ENCODE measurements around the gene GDF11. TPM values are rescaled to one million over a fixed set of nuclear protein-coding genes. Genes with fewer than 3 reads are reported as not detected.

The GDF11 gene
- total RNA-seq, 1 experiment from 2014 or later, result 5.3 TPM

DNA sequence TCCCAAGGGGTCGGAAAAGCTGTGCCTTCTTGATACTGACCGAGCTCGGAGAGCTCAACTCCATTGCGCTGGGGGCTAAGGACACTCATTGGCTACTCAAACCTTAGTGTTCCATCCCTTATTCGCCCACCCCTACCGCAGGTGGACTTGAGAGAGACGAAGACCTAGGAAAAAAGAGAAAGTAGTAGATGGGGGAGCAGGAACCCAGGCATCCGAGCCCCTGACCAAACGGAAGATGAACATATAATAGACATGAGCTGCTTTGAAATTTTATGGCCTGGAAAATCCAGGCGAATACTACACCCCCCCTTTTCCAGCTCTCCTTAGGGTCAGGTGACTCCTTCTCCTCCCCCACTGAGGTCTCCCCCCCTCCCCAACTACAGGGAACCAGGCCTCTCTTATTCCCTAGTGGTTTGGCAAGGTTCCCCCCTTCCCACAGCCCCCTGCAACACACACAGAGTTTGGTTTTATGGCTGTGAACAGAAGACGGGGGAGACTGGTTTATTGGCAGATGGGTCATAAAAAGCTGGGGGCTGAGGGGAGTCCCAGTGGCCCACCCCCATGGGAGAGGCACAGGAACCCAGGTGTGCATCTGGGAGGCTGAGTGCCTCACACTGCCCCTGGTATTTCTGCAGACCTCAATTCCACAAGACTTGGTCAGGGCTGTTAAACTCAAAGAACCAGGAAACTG is 1.6 kb downstream of the GDF11 start:
- H4K20me1 ChIP-seq (ENCODE audit: insufficient read depth), result no peaks in the 10 kb centered on the region
- H3K4me1 ChIP-seq (ENCODE audit: control insufficient read depth in 1 of 2, insufficient read depth in 2 of 2, low read length in 2 of 2), result peaks cover 7 to 27% of the 10 kb centered on the region in 2 experiments
- peak overlapping the region; percentile 69 for H3K9ac ChIP-seq (ENCODE audit: low read length)
- ChIA-PET CTCF (interaction anchor here (1.1 to 1.5 kb wide), 2 partner anchors 183 to 303 kb away, joined by 3 read pairs; partner anchors contain the start of gene PYM1), POLR2A (interaction anchor here (0.5 to 1.1 kb wide), 3 partner anchors 8 to 23 kb away, joined by 3 read pairs; no protein-coding TSS in a partner anchor), RAD21 (ENCODE audit: low non-redundant PET in 1 of 2, low total read pairs in 2 of 2, uncharacterized antibody in 2 of 2, unreplicated experiment in 2 of 2) (no interaction called here)
- peaks cover 3% of the 10 kb centered on the region; the same call in 1 of the 2 replicates for H3K79me2 ChIP-seq (ENCODE audit: insufficient read depth, low read length)
- H3K9me2 ChIP-seq (ENCODE audit: insufficient read depth), result no peaks in the 10 kb centered on the region
- no peaks in the 10 kb centered on the region for H3K36me3 ChIP-seq (ENCODE audit: control insufficient read depth in 1 of 2, insufficient read depth in 2 of 2, low read length in 2 of 2)
- TF ChIP-seq, protein P1, sequence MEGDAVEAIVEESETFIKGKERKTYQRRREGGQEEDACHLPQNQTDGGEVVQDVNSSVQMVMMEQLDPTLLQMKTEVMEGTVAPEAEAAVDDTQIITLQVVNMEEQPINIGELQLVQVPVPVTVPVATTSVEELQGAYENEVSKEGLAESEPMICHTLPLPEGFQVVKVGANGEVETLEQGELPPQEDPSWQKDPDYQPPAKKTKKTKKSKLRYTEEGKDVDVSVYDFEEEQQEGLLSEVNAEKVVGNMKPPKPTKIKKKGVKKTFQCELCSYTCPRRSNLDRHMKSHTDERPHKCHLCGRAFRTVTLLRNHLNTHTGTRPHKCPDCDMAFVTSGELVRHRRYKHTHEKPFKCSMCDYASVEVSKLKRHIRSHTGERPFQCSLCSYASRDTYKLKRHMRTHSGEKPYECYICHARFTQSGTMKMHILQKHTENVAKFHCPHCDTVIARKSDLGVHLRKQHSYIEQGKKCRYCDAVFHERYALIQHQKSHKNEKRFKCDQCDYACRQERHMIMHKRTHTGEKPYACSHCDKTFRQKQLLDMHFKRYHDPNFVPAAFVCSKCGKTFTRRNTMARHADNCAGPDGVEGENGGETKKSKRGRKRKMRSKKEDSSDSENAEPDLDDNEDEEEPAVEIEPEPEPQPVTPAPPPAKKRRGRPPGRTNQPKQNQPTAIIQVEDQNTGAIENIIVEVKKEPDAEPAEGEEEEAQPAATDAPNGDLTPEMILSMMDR (IDR thresholded peaks at IDR 0.05 in 2 of 3, conservative IDR thresholded peaks at IDR 0.05 in 1 of 3; ENCODE audit: borderline replicate concordance in 1 of 3, insufficient read depth in 1 of 3, low read depth in 2 of 3, low read length in 2 of 3), result no peak
- DNase-seq (ENCODE audit: low read depth, low spot score) (no peak), ATAC-seq (no peak)
- no peak overlapping the region for H2AFZ ChIP-seq (ENCODE audit: low read depth, low read length, poor library complexity, severe bottlenecking)
- no peaks in the 10 kb centered on the region for H3K27me3 ChIP-seq (ENCODE audit: insufficient read depth, low read length)
- no TSS peak for BruUV-seq (replicated peaks)
- peak overlapping the region; percentile 55 to 80 for H3K4me3 ChIP-seq (replicated peaks in 1 of 2; ENCODE audit: low read depth in 1 of 2, low read length in 2 of 2)
- no peak overlapping the region for H3K27ac ChIP-seq (ENCODE audit: low read depth, low read length)
- H3K9me3 ChIP-seq (ENCODE audit: control insufficient read depth in 1 of 2, insufficient read depth in 1 of 2, low read depth in 1 of 2, low read length in 2 of 2), result no peaks in the 10 kb centered on the region
- H3K4me2 ChIP-seq (ENCODE audit: low read length), result peak overlapping the region; percentile 97
- intact Hi-C loops (cut with micrococcal nuclease), result no loop called here

DNA sequence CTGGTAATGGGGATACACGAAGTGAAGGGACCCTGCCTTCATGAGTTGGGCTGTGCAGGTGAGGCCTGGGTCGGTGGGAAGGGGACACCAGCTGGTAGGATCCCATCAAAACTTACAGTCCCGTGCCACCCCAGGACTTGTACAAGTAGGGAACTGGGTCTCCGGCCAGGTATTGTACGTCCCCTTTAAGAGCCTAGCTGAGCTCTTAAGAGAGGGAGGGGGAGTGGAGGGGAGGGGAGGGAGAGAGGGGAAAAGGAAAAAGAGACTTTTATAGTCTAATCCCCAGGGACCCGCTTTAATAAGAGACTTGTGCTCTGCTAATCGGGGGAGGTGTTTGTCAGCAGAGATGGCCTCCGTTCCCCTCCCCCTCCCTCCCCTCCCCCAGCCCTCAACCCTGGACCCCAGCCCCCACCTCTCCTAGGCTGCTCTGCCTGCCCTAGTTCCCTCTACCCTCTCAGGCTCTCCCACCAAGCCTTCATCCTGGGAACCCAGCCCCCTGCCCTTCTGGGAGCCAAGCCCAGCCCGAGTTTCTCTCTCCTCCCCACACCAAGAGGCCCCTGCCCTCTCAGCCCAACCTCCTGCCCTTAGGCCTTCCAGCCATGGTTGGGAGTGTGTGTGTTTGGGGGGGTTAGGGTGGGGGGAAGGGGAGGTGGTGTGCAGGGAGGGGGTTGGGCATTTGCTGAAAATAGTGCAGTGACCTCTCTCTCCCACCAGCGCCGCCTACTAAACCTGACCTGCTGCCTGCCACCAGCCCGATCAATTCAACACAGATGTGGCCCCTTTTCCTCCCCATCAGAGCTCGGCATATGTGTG is 2.6 kb downstream of the GDF11 start:
- no peaks in the 10 kb centered on the region for H4K20me1 ChIP-seq (ENCODE audit: insufficient read depth)
- H3K9me2 ChIP-seq (ENCODE audit: insufficient read depth), result no peaks in the 10 kb centered on the region
- BruUV-seq (replicated peaks), result no TSS peak
- ATAC-seq (no peak), DNase-seq (ENCODE audit: low read depth, low spot score) (no peak)
- peaks cover 7 to 27% of the 10 kb centered on the region in 2 experiments for H3K4me1 ChIP-seq (ENCODE audit: control insufficient read depth in 1 of 2, insufficient read depth in 2 of 2, low read length in 2 of 2)
- ChIA-PET POLR2A (interaction anchor here (1.3 kb wide), 1 partner anchor 84 kb away, joined by 4 read pairs; the partner anchor contains the start of gene DNAJC14), CTCF (no interaction called here), RAD21 (ENCODE audit: low non-redundant PET in 1 of 2, low total read pairs in 2 of 2, uncharacterized antibody in 2 of 2, unreplicated experiment in 2 of 2) (no interaction called here)
- no peak overlapping the region for H3K4me3 ChIP-seq (replicated peaks in 1 of 2; ENCODE audit: low read depth in 1 of 2, low read length in 2 of 2)
- no peak overlapping the region for H3K9ac ChIP-seq (ENCODE audit: low read length)
- H3K79me2 ChIP-seq (ENCODE audit: insufficient read depth, low read length), result peaks cover 3% of the 10 kb centered on the region; the same call in 1 of the 2 replicates
- H3K4me2 ChIP-seq (ENCODE audit: low read length), result no peak overlapping the region
- no peaks in the 10 kb centered on the region for H3K9me3 ChIP-seq (ENCODE audit: control insufficient read depth in 1 of 2, insufficient read depth in 1 of 2, low read depth in 1 of 2, low read length in 2 of 2)
- H3K27me3 ChIP-seq (ENCODE audit: insufficient read depth, low read length), result no peaks in the 10 kb centered on the region
- intact Hi-C loops (cut with micrococcal nuclease), result no loop called here
- no peak overlapping the region for H3K27ac ChIP-seq (ENCODE audit: low read depth, low read length)
- no peak overlapping the region for H2AFZ ChIP-seq (ENCODE audit: low read depth, low read length, poor library complexity, severe bottlenecking)
- H3K36me3 ChIP-seq (ENCODE audit: control insufficient read depth in 1 of 2, insufficient read depth in 2 of 2, low read length in 2 of 2), result no peaks in the 10 kb centered on the region
- TF ChIP-seq FOSL1 (IDR thresholded peaks at IDR 0.05; ENCODE audit: low read depth), result no peak
- TF ChIP-seq SP1 (IDR thresholded peaks at IDR 0.05; ENCODE audit: low read depth), result no peak
- no peak for TF ChIP-seq EGR1 (IDR thresholded peaks at IDR 0.05; ENCODE audit: low read depth)
- no peak for TF ChIP-seq YY1 (IDR thresholded peaks at IDR 0.05; ENCODE audit: extremely low read depth, insufficient replicate concordance, low read depth, low read length)
- TF ChIP-seq SRF (IDR thresholded peaks at IDR 0.05; ENCODE audit: low read depth), result no peak
- TF ChIP-seq ZNF274 (IDR thresholded peaks at IDR 0.05; ENCODE audit: low read depth, low read length), result no peak
- TF ChIP-seq POLR2A (IDR thresholded peaks at IDR 0.05; ENCODE audit: borderline replicate concordance, extremely low read depth, insufficient read depth, insufficient read length), result no peak
- TF ChIP-seq, protein P2, sequence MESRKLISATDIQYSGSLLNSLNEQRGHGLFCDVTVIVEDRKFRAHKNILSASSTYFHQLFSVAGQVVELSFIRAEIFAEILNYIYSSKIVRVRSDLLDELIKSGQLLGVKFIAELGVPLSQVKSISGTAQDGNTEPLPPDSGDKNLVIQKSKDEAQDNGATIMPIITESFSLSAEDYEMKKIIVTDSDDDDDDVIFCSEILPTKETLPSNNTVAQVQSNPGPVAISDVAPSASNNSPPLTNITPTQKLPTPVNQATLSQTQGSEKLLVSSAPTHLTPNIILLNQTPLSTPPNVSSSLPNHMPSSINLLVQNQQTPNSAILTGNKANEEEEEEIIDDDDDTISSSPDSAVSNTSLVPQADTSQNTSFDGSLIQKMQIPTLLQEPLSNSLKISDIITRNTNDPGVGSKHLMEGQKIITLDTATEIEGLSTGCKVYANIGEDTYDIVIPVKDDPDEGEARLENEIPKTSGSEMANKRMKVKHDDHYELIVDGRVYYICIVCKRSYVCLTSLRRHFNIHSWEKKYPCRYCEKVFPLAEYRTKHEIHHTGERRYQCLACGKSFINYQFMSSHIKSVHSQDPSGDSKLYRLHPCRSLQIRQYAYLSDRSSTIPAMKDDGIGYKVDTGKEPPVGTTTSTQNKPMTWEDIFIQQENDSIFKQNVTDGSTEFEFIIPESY (IDR thresholded peaks at IDR 0.05; ENCODE audit: extremely low read depth, insufficient replicate concordance, low read length), result no peak
- TF ChIP-seq CBX3 (IDR thresholded peaks at IDR 0.05; ENCODE audit: low read depth), result no peak
- TF ChIP-seq TCF7L2 (IDR thresholded peaks at IDR 0.05; ENCODE audit: borderline replicate concordance, extremely low read depth, insufficient read depth, insufficient read length), result no peak
- no peak for TF ChIP-seq RAD21 (IDR thresholded peaks at IDR 0.05; ENCODE audit: low read depth)
- TF ChIP-seq ZFX (IDR thresholded peaks at IDR 0.05), result no peak
- TF ChIP-seq EZH2phosphoT487 (IDR thresholded peaks at IDR 0.05; ENCODE audit: borderline replicate concordance), result no peak
